Measurements from ENCODE around the gene ADAP2.

The ADAP2 gene

GRCh38 chr17:30990458-30990857, 68.7 kb downstream of the ADAP2 start:
- CTCF ChIA-PET: no interaction called here
- POLR2A ChIA-PET: no interaction called here
- no peak for DNase-seq (ENCODE audit: extremely low spot score)
- no peak for TF ChIP-seq ZNF384 (IDR thresholded peaks at IDR 0.05)

DNA sequence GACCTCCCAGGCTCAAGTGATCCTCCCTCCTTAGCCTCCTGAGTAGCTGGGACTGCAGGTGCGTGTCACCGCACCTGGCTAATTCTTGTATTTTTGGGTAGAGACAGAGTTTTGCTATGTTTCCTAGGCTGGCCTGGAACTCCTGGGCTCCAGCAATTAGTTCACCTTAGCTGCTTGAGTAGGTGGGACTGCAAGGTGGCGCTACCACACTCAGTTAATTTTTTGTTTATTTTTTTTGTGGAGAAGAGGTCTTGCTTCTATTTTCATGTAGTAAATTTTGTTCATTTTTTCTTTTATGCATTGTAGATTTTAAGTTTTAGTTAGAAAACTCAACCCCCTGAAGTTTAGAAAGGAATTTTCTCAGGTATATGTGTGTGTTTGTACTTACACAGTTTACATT, 70.8 kb downstream of the ADAP2 start:
- ChIA-PET CTCF (no interaction called here), POLR2A (no interaction called here)
- DNase-seq (ENCODE audit: extremely low spot score): no peak
- TF ChIP-seq FOXM1 (IDR thresholded peaks at IDR 0.05; ENCODE audit: borderline replicate concordance) (no peak), ZNF384 (IDR thresholded peaks at IDR 0.05) (no peak), ELF4 (IDR thresholded peaks at IDR 0.05) (no peak), NFRKB (IDR thresholded peaks at IDR 0.05) (no peak), FOXA1 (IDR thresholded peaks at IDR 0.05) (no peak), HDGF (IDR thresholded peaks at IDR 0.05; ENCODE audit: borderline replicate concordance) (no peak), L3MBTL2 (conservative IDR thresholded peaks at IDR 0.05) (no peak), FOXK2 (IDR thresholded peaks at IDR 0.05) (no peak), CTBP1 (IDR thresholded peaks at IDR 0.05; ENCODE audit: borderline replicate concordance) (no peak), BHLHE40 (IDR thresholded peaks at IDR 0.05; ENCODE audit: borderline replicate concordance) (no peak), ARNT (IDR thresholded peaks at IDR 0.05) (no peak), LEF1 (IDR thresholded peaks at IDR 0.05; ENCODE audit: borderline replicate concordance) (no peak), SUZ12 (IDR thresholded peaks at IDR 0.05) (no peak)
- TF ChIP-seq, protein P1, sequence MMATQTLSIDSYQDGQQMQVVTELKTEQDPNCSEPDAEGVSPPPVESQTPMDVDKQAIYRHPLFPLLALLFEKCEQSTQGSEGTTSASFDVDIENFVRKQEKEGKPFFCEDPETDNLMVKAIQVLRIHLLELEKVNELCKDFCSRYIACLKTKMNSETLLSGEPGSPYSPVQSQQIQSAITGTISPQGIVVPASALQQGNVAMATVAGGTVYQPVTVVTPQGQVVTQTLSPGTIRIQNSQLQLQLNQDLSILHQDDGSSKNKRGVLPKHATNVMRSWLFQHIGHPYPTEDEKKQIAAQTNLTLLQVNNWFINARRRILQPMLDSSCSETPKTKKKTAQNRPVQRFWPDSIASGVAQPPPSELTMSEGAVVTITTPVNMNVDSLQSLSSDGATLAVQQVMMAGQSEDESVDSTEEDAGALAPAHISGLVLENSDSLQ (IDR thresholded peaks at IDR 0.05): no peak

DNA sequence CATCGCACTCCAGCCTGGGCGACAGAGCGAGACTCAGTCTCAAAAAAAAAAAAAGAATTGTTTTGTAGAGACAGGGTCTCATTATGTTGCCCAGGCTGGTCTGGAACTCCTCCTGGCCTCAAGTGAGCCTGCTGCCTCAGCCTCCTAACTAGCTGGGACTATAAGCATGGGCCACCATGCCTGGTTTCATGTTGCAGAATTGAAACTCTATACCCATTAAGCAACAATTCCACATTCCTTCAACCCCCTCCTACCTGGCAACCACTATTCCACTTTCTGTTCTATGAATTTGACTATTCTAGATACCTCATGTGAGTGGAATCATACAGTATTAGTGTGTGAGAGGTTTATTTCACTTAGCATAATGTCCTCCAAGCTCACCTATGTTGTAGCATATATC, 73.6 kb downstream of the ADAP2 start:
- ChIA-PET POLR2A (interaction anchor here (1.4 kb wide), 1 partner anchor 13 kb away, joined by 6 read pairs; no protein-coding TSS in a partner anchor), CTCF (no interaction called here)
- no peak for DNase-seq (ENCODE audit: extremely low spot score)
- TF ChIP-seq HDGF (IDR thresholded peaks at IDR 0.05; ENCODE audit: borderline replicate concordance): no peak

DNA sequence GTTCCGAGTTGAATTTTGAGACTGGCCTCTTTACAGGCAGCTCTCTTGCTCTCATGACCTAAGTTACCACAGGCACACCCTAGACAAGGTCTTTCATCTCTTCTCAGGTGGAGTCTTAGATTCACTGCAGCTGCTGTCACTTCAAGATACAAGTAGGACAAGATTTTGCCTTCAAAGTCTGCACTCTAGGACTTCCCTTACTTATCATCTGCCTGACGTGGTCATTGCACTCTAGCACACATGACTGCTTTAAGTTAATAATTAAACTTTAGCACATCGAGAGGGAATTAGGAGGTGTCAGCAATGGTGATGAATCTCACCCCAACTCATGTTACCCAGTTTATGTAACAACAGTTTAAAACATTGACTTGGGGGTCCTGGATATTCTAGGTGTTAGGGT, 74.7 kb downstream of the ADAP2 start:
- CTCF ChIA-PET: interaction anchor here (0.7 kb wide), 1 partner anchor 162 kb away, joined by 3 read pairs; no protein-coding TSS in a partner anchor
- POLR2A ChIA-PET: no interaction called here
- no peak for DNase-seq (ENCODE audit: extremely low spot score)
- TF ChIP-seq CTBP1 (IDR thresholded peaks at IDR 0.05; ENCODE audit: borderline replicate concordance): no peak
- TF ChIP-seq, protein P1 (IDR thresholded peaks at IDR 0.05): no peak
- no peak for TF ChIP-seq ARNT (IDR thresholded peaks at IDR 0.05)
- no peak for TF ChIP-seq BHLHE40 (IDR thresholded peaks at IDR 0.05; ENCODE audit: borderline replicate concordance)
- TF ChIP-seq FOXA1 (IDR thresholded peaks at IDR 0.05): no peak
- no peak for TF ChIP-seq SUZ12 (IDR thresholded peaks at IDR 0.05)
- no peak for TF ChIP-seq LEF1 (IDR thresholded peaks at IDR 0.05; ENCODE audit: borderline replicate concordance)
- TF ChIP-seq HDGF (IDR thresholded peaks at IDR 0.05; ENCODE audit: borderline replicate concordance): no peak
- TF ChIP-seq NFRKB (IDR thresholded peaks at IDR 0.05): no peak

DNA sequence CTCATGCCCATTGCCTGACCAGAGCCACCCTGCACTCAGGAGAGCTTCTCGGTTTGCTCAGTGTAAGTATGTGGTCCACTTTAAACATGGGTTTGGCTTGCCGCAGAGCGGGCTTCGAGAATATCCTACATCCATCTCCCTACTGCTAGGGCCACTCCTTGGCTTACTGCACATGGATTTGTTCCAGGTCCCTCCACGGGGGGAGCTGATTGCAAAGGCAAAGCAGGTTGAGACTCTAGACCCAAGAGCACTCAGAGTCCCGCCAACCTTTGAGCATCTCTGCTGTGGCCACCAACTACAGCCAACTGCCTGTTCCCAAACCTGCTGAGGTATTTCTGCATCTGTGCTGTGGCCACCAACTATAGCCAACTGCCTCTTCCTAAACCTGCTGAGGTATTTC, 75.5 kb downstream of the ADAP2 start:
- ChIA-PET CTCF (interaction anchor here (1.1 kb wide), 1 partner anchor 19 kb away, joined by 3 read pairs; no protein-coding TSS in a partner anchor), POLR2A (interaction anchor here (2.0 kb wide), 1 partner anchor 11 kb away, joined by 14 read pairs; no protein-coding TSS in a partner anchor)
- no peak for TF ChIP-seq L3MBTL2 (conservative IDR thresholded peaks at IDR 0.05)
- TF ChIP-seq NFRKB (IDR thresholded peaks at IDR 0.05): no peak
- no peak for TF ChIP-seq FOXM1 (IDR thresholded peaks at IDR 0.05; ENCODE audit: borderline replicate concordance)
- no peak for TF ChIP-seq CTBP1 (IDR thresholded peaks at IDR 0.05; ENCODE audit: borderline replicate concordance)
- no peak for TF ChIP-seq SUZ12 (IDR thresholded peaks at IDR 0.05)
- no peak for TF ChIP-seq ARNT (IDR thresholded peaks at IDR 0.05)
- no peak for TF ChIP-seq TARDBP (IDR thresholded peaks at IDR 0.05)
- TF ChIP-seq BHLHE40 (IDR thresholded peaks at IDR 0.05; ENCODE audit: borderline replicate concordance): no peak
- TF ChIP-seq FOXK2 (IDR thresholded peaks at IDR 0.05): no peak
- no peak for TF ChIP-seq HDGF (IDR thresholded peaks at IDR 0.05; ENCODE audit: borderline replicate concordance)
- TF ChIP-seq FOXA1 (IDR thresholded peaks at IDR 0.05): no peak
- no peak for TF ChIP-seq ZNF384 (IDR thresholded peaks at IDR 0.05)
- TF ChIP-seq, protein P1 (IDR thresholded peaks at IDR 0.05): no peak
- no peak for TF ChIP-seq LEF1 (IDR thresholded peaks at IDR 0.05; ENCODE audit: borderline replicate concordance)
- TF ChIP-seq ELF4 (IDR thresholded peaks at IDR 0.05): no peak
- TF ChIP-seq SP1 (IDR thresholded peaks at IDR 0.05): no peak
- DNase-seq (ENCODE audit: extremely low spot score): no peak

DNA sequence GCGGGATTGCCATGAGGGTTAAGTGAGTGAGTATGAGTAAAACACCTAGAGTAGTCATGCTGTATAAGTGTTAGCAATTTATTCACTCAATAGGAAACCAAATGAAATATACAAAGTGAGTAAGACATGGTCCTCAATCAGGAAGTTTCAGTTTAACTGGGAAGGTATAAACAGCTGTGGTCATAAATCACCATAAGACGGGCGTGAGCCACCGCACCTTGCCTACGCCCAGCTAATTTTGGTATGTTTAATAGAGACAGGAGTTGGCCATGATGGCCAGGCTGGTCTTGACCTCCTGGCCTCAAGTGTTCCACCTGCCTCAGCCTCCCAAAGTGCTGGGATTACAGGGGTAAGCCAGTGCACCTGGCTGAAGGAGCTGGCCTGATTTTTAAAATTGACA, 76.1 kb downstream of the ADAP2 start:
- no peak for DNase-seq (ENCODE audit: extremely low spot score)
- POLR2A ChIA-PET: interaction anchor here (1.0 to 2.0 kb wide), 2 partner anchors 10 to 26 kb away, joined by 3 to 14 read pairs; no protein-coding TSS in a partner anchor
- TF ChIP-seq TARDBP (IDR thresholded peaks at IDR 0.05) (no peak), L3MBTL2 (conservative IDR thresholded peaks at IDR 0.05) (no peak), LEF1 (IDR thresholded peaks at IDR 0.05; ENCODE audit: borderline replicate concordance) (no peak), ZNF384 (IDR thresholded peaks at IDR 0.05) (no peak), ARNT (IDR thresholded peaks at IDR 0.05) (no peak), NFRKB (IDR thresholded peaks at IDR 0.05) (no peak), FOXM1 (IDR thresholded peaks at IDR 0.05; ENCODE audit: borderline replicate concordance) (no peak), FOXA1 (IDR thresholded peaks at IDR 0.05) (no peak), CTBP1 (IDR thresholded peaks at IDR 0.05; ENCODE audit: borderline replicate concordance) (no peak), ELF4 (IDR thresholded peaks at IDR 0.05) (no peak), BHLHE40 (IDR thresholded peaks at IDR 0.05; ENCODE audit: borderline replicate concordance) (no peak)
- TF ChIP-seq, protein P1 (IDR thresholded peaks at IDR 0.05): no peak
- CTCF ChIA-PET: interaction anchor here (1.1 kb wide), 1 partner anchor 18 kb away, joined by 3 read pairs; no protein-coding TSS in a partner anchor

Measured in HEK293T (cell line).